DOHH2 (cell line): ENCODE data around the gene CLMN.

Source experiments
- H3F3A ChIP-seq: fragments of 200-600 bp; sonication (generic), shearing (Covaris generic); 2 replicates; pipeline ENCODE4 v1.6.0; 2016; ENCODE audit warnings: antibody characterized with exemption, mild to moderate bottlenecking; ENCODE audit not compliant: control insufficient read depth, insufficient read depth
- H3K27ac ChIP-seq: fragments of 200-600 bp; sonication (generic); 2 replicates; pipeline ENCODE4 v1.5.1; 2014; ENCODE audit warnings: low read depth, mild to moderate bottlenecking, low read length, moderate library complexity
- H3K27me3 ChIP-seq: fragments of 200-600 bp; sonication (generic); 2 replicates; pipeline ENCODE4 v1.6.1; 2014; ENCODE audit warnings: mild to moderate bottlenecking, low read length, mixed read lengths; ENCODE audit not compliant: control insufficient read depth
- H3K36me3 ChIP-seq: fragments of 200-600 bp; sonication (generic); 2 replicates; pipeline ENCODE4 v1.6.1; 2014; ENCODE audit warnings: mild to moderate bottlenecking, low read length, moderate library complexity, mixed read lengths; ENCODE audit not compliant: control insufficient read depth
- H3K4me1 ChIP-seq: fragments of 200-600 bp; sonication (generic); 2 replicates; pipeline ENCODE4 v1.6.1; 2014; ENCODE audit warnings: mild to moderate bottlenecking, low read length, mixed read lengths; ENCODE audit not compliant: control insufficient read depth
- H3K4me2 ChIP-seq: fragments of 200-600 bp; sonication (generic); 2 replicates; pipeline ENCODE4 v1.6.0; 2014; ENCODE audit warnings: mild to moderate bottlenecking, low read length, moderate library complexity
- H3K4me3 ChIP-seq: fragments of 200-600 bp; sonication (generic); 2 replicates; pipeline ENCODE4 v1.5.1; 2014; ENCODE audit warnings: mild to moderate bottlenecking, low read length, mixed read lengths
- H3K79me2 ChIP-seq: fragments of 200-600 bp; sonication (generic); 2 replicates; pipeline ENCODE4 v1.6.1; 2014; ENCODE audit warnings: mild to moderate bottlenecking, low read length, mixed read lengths; ENCODE audit not compliant: control insufficient read depth
- H3K9me2 ChIP-seq: fragments of 200-600 bp; sonication (generic); replicated peaks from 2 replicates; pipeline ENCODE4 v1.6.1; 2014; ENCODE audit warnings: mild to moderate bottlenecking, low read length, mixed read lengths; ENCODE audit not compliant: control insufficient read depth
- H3K9me3 ChIP-seq: fragments of 200-600 bp; sonication (generic); 2 replicates; pipeline ENCODE4 v1.6.1; 2014; ENCODE audit warnings: antibody characterized with exemption, low read length, mixed read lengths; ENCODE audit not compliant: control insufficient read depth, insufficient read depth
- H4K20me1 ChIP-seq: fragments of 200-600 bp; sonication (generic); 2 replicates; pipeline ENCODE4 v1.6.0; 2014; ENCODE audit warnings: low read depth, mild to moderate bottlenecking, antibody characterized with exemption, low read length, moderate library complexity; ENCODE audit not compliant: control insufficient read depth, insufficient read depth
- EZH2phosphoT487 ChIP-seq: fragments of 200-600 bp; sonication (generic); IDR thresholded peaks from 2 replicates; pipeline ENCODE4 v1.6.1; 2017; ENCODE audit warnings: borderline replicate concordance, mild to moderate bottlenecking, antibody characterized with exemption, low read length, moderate library complexity, mixed read lengths
- TF ChIP-seq, protein P1 (sequence below): fragments of 200-600 bp; sonication (generic); IDR thresholded peaks from one replicate; pipeline ENCODE4 v1.5.1; 2014; ENCODE audit warnings: antibody characterized with exemption, mild to moderate bottlenecking, low read depth, low read length; ENCODE audit not compliant: poor library complexity, severe bottlenecking

Gene CLMN

GRCh38 chr14:95296966-95297365 lies 22.7 kb downstream of the CLMN start:
- no peaks in the 10 kb centered on the region for H3K79me2 ChIP-seq
- H3K4me1 ChIP-seq: no peaks in the 10 kb centered on the region
- no peak overlapping the region for H3K4me2 ChIP-seq
- H3K9me3 ChIP-seq: no peaks in the 10 kb centered on the region
- no peaks in the 10 kb centered on the region for H3K9me2 ChIP-seq
- peaks cover 8% of the 10 kb centered on the region; the same call in 1 of the 2 replicates for H3K27me3 ChIP-seq
- H3K36me3 ChIP-seq: no peaks in the 10 kb centered on the region
- H3K27ac ChIP-seq: no peak overlapping the region
- H3F3A ChIP-seq: no peaks in the 10 kb centered on the region
- H4K20me1 ChIP-seq: no peaks in the 10 kb centered on the region
- TF ChIP-seq, protein P1, sequence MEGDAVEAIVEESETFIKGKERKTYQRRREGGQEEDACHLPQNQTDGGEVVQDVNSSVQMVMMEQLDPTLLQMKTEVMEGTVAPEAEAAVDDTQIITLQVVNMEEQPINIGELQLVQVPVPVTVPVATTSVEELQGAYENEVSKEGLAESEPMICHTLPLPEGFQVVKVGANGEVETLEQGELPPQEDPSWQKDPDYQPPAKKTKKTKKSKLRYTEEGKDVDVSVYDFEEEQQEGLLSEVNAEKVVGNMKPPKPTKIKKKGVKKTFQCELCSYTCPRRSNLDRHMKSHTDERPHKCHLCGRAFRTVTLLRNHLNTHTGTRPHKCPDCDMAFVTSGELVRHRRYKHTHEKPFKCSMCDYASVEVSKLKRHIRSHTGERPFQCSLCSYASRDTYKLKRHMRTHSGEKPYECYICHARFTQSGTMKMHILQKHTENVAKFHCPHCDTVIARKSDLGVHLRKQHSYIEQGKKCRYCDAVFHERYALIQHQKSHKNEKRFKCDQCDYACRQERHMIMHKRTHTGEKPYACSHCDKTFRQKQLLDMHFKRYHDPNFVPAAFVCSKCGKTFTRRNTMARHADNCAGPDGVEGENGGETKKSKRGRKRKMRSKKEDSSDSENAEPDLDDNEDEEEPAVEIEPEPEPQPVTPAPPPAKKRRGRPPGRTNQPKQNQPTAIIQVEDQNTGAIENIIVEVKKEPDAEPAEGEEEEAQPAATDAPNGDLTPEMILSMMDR: no peak
- no peak for TF ChIP-seq EZH2phosphoT487
- no peak overlapping the region for H3K4me3 ChIP-seq

DNA sequence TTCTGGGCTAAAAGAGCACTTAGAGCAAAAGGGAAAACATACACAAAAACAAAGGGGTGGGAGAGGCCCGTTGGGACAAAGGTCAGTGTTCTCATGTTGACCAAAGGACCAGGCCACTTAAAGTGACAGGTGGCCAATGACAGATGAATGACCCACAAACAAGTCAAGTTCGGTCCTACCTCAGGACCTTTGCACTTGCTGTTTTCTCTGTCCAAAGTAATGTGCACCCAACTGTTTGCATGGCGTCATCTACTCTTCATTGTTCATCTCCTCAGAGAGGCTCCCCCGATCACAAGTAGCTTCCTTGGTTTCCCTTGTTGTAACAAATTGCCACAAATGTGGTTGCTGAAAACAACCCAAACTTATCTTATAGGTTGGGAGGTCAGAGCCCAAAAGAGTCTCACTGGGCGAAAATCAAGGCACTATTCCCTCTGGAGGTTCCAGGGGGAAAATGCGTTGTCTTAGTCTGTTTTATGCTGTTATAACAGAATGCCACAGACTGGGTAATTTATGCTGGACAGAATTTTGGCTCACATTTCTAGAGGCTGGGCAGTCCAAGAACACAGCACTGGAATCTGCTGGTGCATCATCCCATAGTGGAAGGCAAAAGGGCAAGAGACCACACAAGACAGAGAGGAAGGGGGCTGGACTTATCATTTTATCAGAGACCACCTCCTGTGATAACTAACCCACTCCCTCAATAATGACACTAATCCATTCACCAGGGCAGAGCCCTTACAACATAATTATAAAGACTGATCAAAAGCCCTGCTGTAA lies 23.9 kb downstream of the CLMN start:
- no peak overlapping the region for H3K4me3 ChIP-seq
- TF ChIP-seq EZH2phosphoT487: no peak
- TF ChIP-seq, protein P1: no peak

DNA sequence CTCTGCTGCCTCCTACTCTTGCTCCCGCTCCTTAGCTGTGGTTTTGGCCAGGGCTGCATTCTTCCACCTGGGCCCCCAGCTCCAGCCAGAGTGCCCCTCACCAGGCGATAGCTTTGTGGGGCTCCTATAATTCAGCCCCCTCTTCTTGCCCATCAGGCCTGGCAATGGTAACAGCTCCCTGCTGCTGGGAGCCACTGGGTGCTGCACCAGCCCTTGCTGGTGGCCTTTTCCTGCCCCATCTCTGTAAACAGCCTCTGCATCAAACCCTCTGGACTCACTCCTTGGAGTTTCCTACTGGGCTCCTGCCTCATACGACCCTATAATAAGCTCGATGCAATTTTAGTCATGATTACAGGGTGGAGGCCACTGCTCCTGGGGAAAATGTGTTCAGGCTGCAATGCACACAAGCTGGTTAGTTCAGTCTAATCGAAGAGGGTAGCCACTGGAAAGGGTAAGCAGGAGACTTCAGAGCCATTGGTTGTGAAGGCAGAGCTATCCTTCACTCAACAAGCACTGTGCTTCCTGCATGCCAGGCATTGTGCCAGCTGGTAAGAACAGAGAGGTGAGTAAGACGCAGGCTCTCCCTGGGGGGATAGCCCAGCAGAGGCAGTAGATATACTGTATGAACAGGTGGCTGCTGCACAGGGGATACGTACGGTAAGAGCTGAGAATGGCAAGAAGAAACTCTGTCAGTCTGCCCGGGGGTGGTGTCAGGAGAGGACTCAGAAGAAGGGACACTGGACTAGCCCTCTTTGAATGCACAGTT lies 24.7 kb downstream of the CLMN start:
- no peak overlapping the region for H3K27ac ChIP-seq

More for the DNA sequence above, 23.9 kb downstream of the CLMN start:
- Histone ChIP-seq H3K9me2 (no peaks in the 10 kb centered on the region), H3F3A (no peaks in the 10 kb centered on the region), H3K79me2 (no peaks in the 10 kb centered on the region), H3K4me1 (no peaks in the 10 kb centered on the region), H3K9me3 (no peaks in the 10 kb centered on the region), H3K36me3 (no peaks in the 10 kb centered on the region), H3K27ac (no peak overlapping the region), H3K4me2 (no peak overlapping the region), H3K27me3 (peaks cover 14% of the 10 kb centered on the region), H4K20me1 (no peaks in the 10 kb centered on the region)

More for the DNA sequence above, 24.7 kb downstream of the CLMN start:
- no peaks in the 10 kb centered on the region for H3K79me2 ChIP-seq
- H3K36me3 ChIP-seq: no peaks in the 10 kb centered on the region
- no peaks in the 10 kb centered on the region for H3K9me3 ChIP-seq
- no peaks in the 10 kb centered on the region for H3K4me1 ChIP-seq
- H3K4me2 ChIP-seq: no peak overlapping the region
- no peaks in the 10 kb centered on the region for H3K9me2 ChIP-seq
- no peaks in the 10 kb centered on the region for H3F3A ChIP-seq
- H3K27me3 ChIP-seq: peaks cover 15% of the 10 kb centered on the region
- no peak for TF ChIP-seq EZH2phosphoT487
- TF ChIP-seq, protein P1: no peak
- no peak overlapping the region for H3K4me3 ChIP-seq
- H4K20me1 ChIP-seq: no peaks in the 10 kb centered on the region
